Retinal pigment epithelial cell (primary cell): Measurements from ENCODE around the gene TRAIP.

ENCODE experiments used
- DNase-seq: peaks from one replicate; pipeline ENCODE4 v3.0.0-alpha.2; 2010; ENCODE audit warnings: low read depth
- H3K4me3 ChIP-seq: 2 replicates; pipeline ENCODE4 v1.5.1; 2011; ENCODE audit warnings: mild to moderate bottlenecking, low read length, control low read depth, moderate library complexity
- CTCF ChIP-seq: conservative IDR thresholded peaks from 2 replicates; pipeline ENCODE4 v1.5.1; 2011; ENCODE audit warnings: low read depth, low read length, control low read depth, inconsistent platforms

TRAIP gene

GRCh38 chr3:49799761-49800160 lies 56.6 kb downstream of the TRAIP start, which contains the start of gene CDHR4:
Gene CDHR4 (minus strand): TSS chr3:49799873. CDS start chr3:49799812, 61 bp downstream.
- no peak within 1 kb of the TSS for H3K4me3 ChIP-seq
- DNase-seq = no peak
- no peak for TF ChIP-seq CTCF

- no peak overlapping the region for H3K4me3 ChIP-seq
- TF ChIP-seq CTCF = no peak
- no peak for DNase-seq
These were observed 57.3 kb downstream of the TRAIP start for GRCh38 chr3:49799105-49799504.

- TF ChIP-seq CTCF = no peak
- DNase-seq = no peak
- H3K4me3 ChIP-seq = no peak overlapping the region
These were observed 61.1 kb downstream of the TRAIP start for GRCh38 chr3:49794926-49795905.

- no peak overlapping the region for H3K4me3 ChIP-seq
- no peak for TF ChIP-seq CTCF
- DNase-seq = no peak
These were observed 61.9 kb downstream of the TRAIP start for GRCh38 chr3:49794431-49794830.

- no peak for TF ChIP-seq CTCF
- H3K4me3 ChIP-seq = no peak overlapping the region
- DNase-seq = no peak
These were observed 62.8 kb downstream of the TRAIP start for GRCh38 chr3:49793486-49794085.

GRCh38 chr3:49792371-49793150 lies 63.8 kb downstream of the TRAIP start:
- no peak for TF ChIP-seq CTCF
- H3K4me3 ChIP-seq = no peak overlapping the region
- no peak for DNase-seq
